K562 (cell line): ENCODE measurements around the gene MAP2. TPM values are rescaled to one million over a fixed set of nuclear protein-coding genes. Genes with fewer than 3 reads are reported as not detected.

Source experiments
- ATAC-seq: fragments of 200-7000 bp; cut with Tn5 transposase; 3 replicates; pipeline ENCODE4 v1.9.1; 2020; ENCODE audit warnings: moderate library complexity
- BruUV-seq: library from RNA; stranded (reverse); fragments of 400-500 nt; replicated peaks from 2 replicates; lab custom pipeline; 2021; lab: Mats Ljungman, UMichigan
- CTCF ChIA-PET: fragments of 300-600 bp; formaldehyde crosslinking; extraction: SDS; loops from one replicate; lab custom pipeline; 2021; ENCODE audit warnings: low intra/inter-chr PET ratio; lab: Yijun Ruan, JAX
- POLR2A ChIA-PET: fragments of 300-600, 350-650 bp; sonication (Branson Sonifier 250); formaldehyde crosslinking; extraction: SDS; loops from one replicate; lab custom pipeline; 2021; ENCODE audit warnings: antibody characterized with exemption, inconsistent platforms; lab: Yijun Ruan, JAX
- DNase-seq, 4 experiments: peaks; one replicate each; pipeline versions ENCODE4 v3.0.0 to v3.0.0-alpha.2; 2011 to 2018; ENCODE audit warnings: low spot score in 3 of 4, mixed read lengths in 3 of 4; ENCODE audit errors: extremely low read depth in 1 of 4
- FAIRE-seq: peaks from 2 replicates; lab custom pipeline; 2011; peaks lifted over from hg19 to GRCh38; lab: Jason Lieb, UNC
- H2AFZ ChIP-seq: 2 replicates; pipeline ENCODE4 v1.6.0; 2011; ENCODE audit warnings: low read depth, low read length, control low read depth, inconsistent platforms
- H3K27ac ChIP-seq: fragments of 200-600 bp; 3 replicates; pipeline ENCODE4 v1.8.0; 2011; ENCODE audit warnings: low read depth, mild to moderate bottlenecking, control low read depth, inconsistent platforms, low read length, moderate library complexity, mixed read lengths; ENCODE audit errors: extremely low read depth
- H3K27me3 ChIP-seq, 2 experiments: fragments of 300-600 bp in 1 of 2; 2 replicates in 1 of 2; 3 replicates in 1 of 2; pipeline versions ENCODE4 v1.6.0 to v1.8.0; 2011; ENCODE audit warnings: inconsistent platforms in 2 of 2, low read length in 2 of 2, mild to moderate bottlenecking in 1 of 2, mixed read lengths in 1 of 2, moderate library complexity in 1 of 2; ENCODE audit not compliant: control insufficient read depth in 2 of 2, insufficient read depth in 2 of 2
- H3K36me3 ChIP-seq: fragments of 300-600 bp; 3 replicates; pipeline ENCODE4 v1.8.0; 2011; ENCODE audit warnings: mild to moderate bottlenecking, low read length, inconsistent platforms; ENCODE audit not compliant: control insufficient read depth, insufficient read depth
- H3K4me1 ChIP-seq, 2 experiments: fragments of 200-600 bp in 1 of 2; replicated peaks in 1 of 2; 2 replicates in 1 of 2; 3 replicates in 1 of 2; pipeline versions ENCODE4 v1.5.1 to v1.8.0; 2011; ENCODE audit warnings: inconsistent platforms in 2 of 2, low read length in 2 of 2, mild to moderate bottlenecking in 1 of 2, mixed read lengths in 1 of 2, moderate library complexity in 1 of 2; ENCODE audit not compliant: control insufficient read depth in 2 of 2, insufficient read depth in 2 of 2
- H3K4me2 ChIP-seq: 2 replicates; pipeline ENCODE4 v1.6.1; 2011; ENCODE audit warnings: low read length, control low read depth, inconsistent platforms, mixed read lengths; ENCODE audit not compliant: insufficient read depth
- H3K4me3 ChIP-seq: fragments of 200-600 bp; sonication (generic), shearing (Covaris generic); 2 replicates; pipeline ENCODE4 v1.5.1; 2016; ENCODE audit warnings: control low read depth, inconsistent platforms
- H3K79me2 ChIP-seq: fragments of 200-600 bp; 3 replicates; pipeline ENCODE4 v1.8.0; 2011; ENCODE audit warnings: low read length, inconsistent platforms; ENCODE audit not compliant: control insufficient read depth, insufficient read depth
- H3K9ac ChIP-seq, 2 experiments: 2 replicates each; pipeline versions ENCODE4 v1.6.0 to v1.6.1; 2011; ENCODE audit warnings: low read depth in 2 of 2, low read length in 2 of 2, control low read depth in 1 of 2, inconsistent platforms in 1 of 2, mild to moderate bottlenecking in 1 of 2, mixed read lengths in 1 of 2; ENCODE audit not compliant: insufficient read depth in 1 of 2
- H3K9me1 ChIP-seq: one replicate; pipeline ENCODE4 v1.6.0; 2011; ENCODE audit warnings: inconsistent platforms, mild to moderate bottlenecking, low read length, moderate library complexity; ENCODE audit not compliant: control insufficient read depth, insufficient read depth
- H3K9me3 ChIP-seq: replicated peaks from 2 replicates; pipeline ENCODE4 v1.5.1; 2011; ENCODE audit warnings: low read depth, low read length, inconsistent platforms; ENCODE audit not compliant: control insufficient read depth, insufficient read depth
- H4K20me1 ChIP-seq: replicated peaks from 2 replicates; pipeline ENCODE4 v1.6.1; 2011; ENCODE audit warnings: low read length, inconsistent platforms, mixed read lengths; ENCODE audit not compliant: control insufficient read depth, insufficient read depth
- PYGO2 ChIP-seq: fragments of 450-650 bp; IDR thresholded peaks from 2 replicates; pipeline ENCODE4 v1.6.1; 2016; ENCODE audit warnings: mild to moderate bottlenecking, missing genetic modification characterization, moderate library complexity, missing compliant biosample characterization
- SP1 ChIP-seq: sonication (generic); formaldehyde crosslinking; IDR thresholded peaks from 2 replicates; pipeline ENCODE4 v1.8.1; 2022; ENCODE audit warnings: mild to moderate bottlenecking, missing genetic modification reagents
- TFAP4 ChIP-seq: sonication (generic); formaldehyde crosslinking; IDR thresholded peaks from 2 replicates; pipeline ENCODE4 v1.8.0; 2022; ENCODE audit warnings: missing genetic modification reagents, mild to moderate bottlenecking, moderate library complexity, borderline replicate concordance
- YY1 ChIP-seq, 3 experiments: IDR thresholded peaks; 2 replicates each; pipeline ENCODE4 v1.6.1; 2011; ENCODE audit warnings: low read length in 2 of 3, mild to moderate bottlenecking in 2 of 3, moderate library complexity in 2 of 3, borderline replicate concordance in 1 of 3, control low read depth in 1 of 3, low read depth in 1 of 3; ENCODE audit not compliant: insufficient read depth in 3 of 3, insufficient replicate concordance in 2 of 3, control insufficient read depth in 1 of 3, insufficient read length in 1 of 3; ENCODE audit errors: extremely low read depth in 1 of 3
- ZSCAN32 ChIP-seq: fragments of 450-650 bp; formaldehyde crosslinking; IDR thresholded peaks from 2 replicates; pipeline ENCODE4 v1.4.0; 2020; ENCODE audit warnings: mild to moderate bottlenecking, moderate library complexity
- WGBS: fragments of 100-300 bp; shearing (Covaris generic); methylation state at CpG from one replicate; pipeline ENCODE4 v1.1.6; 2016; ENCODE audit warnings: low coverage, mixed read lengths; ENCODE audit not compliant: insufficient coverage; ENCODE audit errors: missing lambda C conversion rate; 5-methylcytosine and 5-hydroxymethylcytosine counted together
- in situ Hi-C: fragments of 300-500 bp; cut with MboI; formaldehyde crosslinking; loops from 4 replicates; pipeline ENCODE4 v1.15.0; 2018; ENCODE audit warnings: inconsistent platforms, mixed read lengths
- intact Hi-C: fragments of 100-400 bp; cut with micrococcal nuclease; formaldehyde crosslinking; loops from 2 replicates; pipeline ENCODE4 v1.14.2; 2022
- polyA plus RNA-seq, 8 experiments: library from polyadenylated mRNA; depleted of rRNA in 4 of 8; stranded (reverse) in 5 of 8; unstranded in 3 of 8; fragments of >200 nt; fragmentation: Nextera tagmentation in 2 of 8; fragmentation: Illumina TruSeq in 1 of 8; extraction: Ambion mirVana in 2 of 8; extraction: Trizol in 1 of 8; gene quantifications; 2 replicates each; pipeline versions ENCODE4 v1.2.1 to v1.2.3, GENCODE V29; 2011 to 2014; ENCODE audit warnings: inconsistent platforms in 1 of 8, missing spikeins in 1 of 8
- total RNA-seq, 7 experiments: library from RNA; depleted of rRNA in 6 of 7; stranded (reverse); fragments of >200 nt in 6 of 7; fragmentation: Illumina TruSeq in 2 of 7; extraction: Trizol in 2 of 7; gene quantifications; 2 replicates each; pipeline versions ENCODE4 v1.2.1 to v1.2.3, GENCODE V29; 2011 to 2021; ENCODE audit warnings: low replicate concordance in 1 of 7
- TF ChIP-seq, protein P1 (sequence below): IDR thresholded peaks from 2 replicates; pipeline ENCODE4 v1.6.1; 2011; ENCODE audit warnings: borderline replicate concordance, low read depth, mild to moderate bottlenecking, moderate library complexity, low read length; ENCODE audit not compliant: insufficient read depth, poor library complexity, severe bottlenecking

Gene MAP2
- total and polyA plus RNA-seq, 9 of the 15 experiments (the other 6 are each of a cell fraction or from before 2014, with no cell fraction given), result 0.13 TPM; not detected in 8

- ATAC-seq, result no peak
Observed at GRCh38 chr2:209686448-209686847, 262.6 kb downstream of the MAP2 start.

GRCh38 chr2:209687323-209687969 lies 263.6 kb downstream of the MAP2 start:
- Histone ChIP-seq H3K4me1 (no peaks in the 10 kb centered on the region), H3K27me3 (no peaks in the 10 kb centered on the region), H3K9me1 (no peaks in the 10 kb centered on the region), H3K36me3 (no peaks in the 10 kb centered on the region), H3K79me2 (no peaks in the 10 kb centered on the region), H3K4me3 (no peak overlapping the region), H3K9me3 (no peaks in the 10 kb centered on the region), H3K9ac (no peak overlapping the region), H3K27ac (no peak overlapping the region), H4K20me1 (no peaks in the 10 kb centered on the region), H3K4me2 (no peak overlapping the region), H2AFZ (no peak overlapping the region)
- no peak for ATAC-seq
- in situ Hi-C loops, result no loop called here
- no peak for DNase-seq
- WGBS, result 0% methylated on average over 5 of the region's 9 CpGs
- CTCF ChIA-PET, result no interaction called here
- intact Hi-C loops, result no loop called here
- POLR2A ChIA-PET, result no interaction called here
- FAIRE-seq, result no peak
- BruUV-seq, result no TSS peak
- TF ChIP-seq YY1 (IDR thresholded peaks at IDR 0.05; ENCODE audit: borderline replicate concordance in 1 of 3, control insufficient read depth in 1 of 3, extremely low read depth in 1 of 3, insufficient read depth in 3 of 3, insufficient read length in 1 of 3, insufficient replicate concordance in 2 of 3, low read depth in 1 of 3, low read length in 2 of 3), result no peak
- no peak for TF ChIP-seq SP1 (CRISPR knock-in tag)
- no peak for TF ChIP-seq PYGO2 (tag)
- TF ChIP-seq, protein P1, sequence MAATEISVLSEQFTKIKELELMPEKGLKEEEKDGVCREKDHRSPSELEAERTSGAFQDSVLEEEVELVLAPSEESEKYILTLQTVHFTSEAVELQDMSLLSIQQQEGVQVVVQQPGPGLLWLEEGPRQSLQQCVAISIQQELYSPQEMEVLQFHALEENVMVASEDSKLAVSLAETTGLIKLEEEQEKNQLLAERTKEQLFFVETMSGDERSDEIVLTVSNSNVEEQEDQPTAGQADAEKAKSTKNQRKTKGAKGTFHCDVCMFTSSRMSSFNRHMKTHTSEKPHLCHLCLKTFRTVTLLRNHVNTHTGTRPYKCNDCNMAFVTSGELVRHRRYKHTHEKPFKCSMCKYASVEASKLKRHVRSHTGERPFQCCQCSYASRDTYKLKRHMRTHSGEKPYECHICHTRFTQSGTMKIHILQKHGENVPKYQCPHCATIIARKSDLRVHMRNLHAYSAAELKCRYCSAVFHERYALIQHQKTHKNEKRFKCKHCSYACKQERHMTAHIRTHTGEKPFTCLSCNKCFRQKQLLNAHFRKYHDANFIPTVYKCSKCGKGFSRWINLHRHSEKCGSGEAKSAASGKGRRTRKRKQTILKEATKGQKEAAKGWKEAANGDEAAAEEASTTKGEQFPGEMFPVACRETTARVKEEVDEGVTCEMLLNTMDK, result no peak
- TF ChIP-seq ZSCAN32, result no peak

More at GRCh38 chr2:209686448-209686847, 262.6 kb downstream of the MAP2 start:
- H3K27ac ChIP-seq, result no peak overlapping the region
- no peak overlapping the region for H2AFZ ChIP-seq
- no peaks in the 10 kb centered on the region for H3K4me1 ChIP-seq
- H4K20me1 ChIP-seq, result no peaks in the 10 kb centered on the region
- TF ChIP-seq TFAP4 (CRISPR knock-in tag), result no peak
- no peak for DNase-seq
- POLR2A ChIA-PET, result no interaction called here
- H3K36me3 ChIP-seq, result no peaks in the 10 kb centered on the region
- no peaks in the 10 kb centered on the region for H3K9me3 ChIP-seq
- 0% methylated on average over 2 of the region's 2 CpGs for WGBS
- no peaks in the 10 kb centered on the region for H3K27me3 ChIP-seq
- no peak overlapping the region for H3K4me2 ChIP-seq
- H3K79me2 ChIP-seq, result no peaks in the 10 kb centered on the region
- in situ Hi-C loops, result no loop called here
- no peak overlapping the region for H3K4me3 ChIP-seq
- intact Hi-C loops, result no loop called here
- no peak overlapping the region for H3K9ac ChIP-seq
- CTCF ChIA-PET, result no interaction called here
- H3K9me1 ChIP-seq, result no peaks in the 10 kb centered on the region
- FAIRE-seq, result no peak
- no TSS peak for BruUV-seq
